ENCODE data around the gene XRRA1. TPM values are rescaled to one million over a fixed set of nuclear protein-coding genes. Genes with fewer than 3 reads are reported as not detected.

XRRA1 gene
- total RNA-seq, 1 experiment from 2014 or later, result 49.6 TPM

DNA sequence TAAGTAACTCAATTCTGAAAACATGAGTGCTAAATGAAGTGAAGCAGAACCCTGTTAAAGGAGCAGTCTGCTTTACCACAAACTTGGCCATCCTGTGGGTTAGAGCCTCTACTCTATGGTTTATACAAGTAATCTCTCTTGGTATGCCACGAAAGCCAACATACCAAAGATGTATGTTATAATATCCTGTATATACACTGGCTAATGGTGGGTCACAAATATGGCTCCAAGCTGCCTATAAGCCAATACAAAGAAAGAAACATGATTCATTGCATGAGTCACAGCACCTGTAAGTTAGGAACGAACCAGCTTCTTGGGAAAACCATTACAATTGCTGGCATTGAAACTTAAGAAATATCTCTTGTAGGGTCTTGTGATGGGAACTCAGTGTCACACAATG is 16.1 kb downstream of the XRRA1 start:
- intact Hi-C loops (cut with micrococcal nuclease), result no loop called here

DNA sequence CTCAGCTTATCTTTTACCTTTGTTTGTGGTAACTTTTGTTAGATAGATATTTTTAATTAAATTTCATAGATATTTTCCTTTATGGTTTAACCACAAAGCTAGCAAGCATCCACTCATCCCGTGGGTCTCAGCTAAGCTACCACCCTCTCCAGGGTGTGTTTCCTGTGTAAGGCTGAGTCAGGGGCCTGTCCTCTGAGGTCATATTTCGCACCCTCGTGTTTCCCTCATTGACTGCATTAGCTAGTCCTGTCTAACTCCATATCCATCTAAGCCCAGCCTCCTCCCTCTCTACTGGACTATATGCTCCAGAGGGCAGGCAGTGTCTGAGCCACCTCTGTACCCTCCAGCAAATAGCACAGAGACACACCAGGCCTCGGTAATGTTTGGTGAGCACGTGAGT is 16.7 kb downstream of the XRRA1 start:
- H3K4me1 Mint-ChIP-seq (ENCODE audit: insufficient read depth, unreplicated experiment), result peaks cover 4% of the 10 kb centered on the region
- no peaks in the 10 kb centered on the region for H3K27me3 Mint-ChIP-seq (ENCODE audit: insufficient read depth, unreplicated experiment)
- H3K27ac Mint-ChIP-seq (ENCODE audit: low read depth, unreplicated experiment), result no peak overlapping the region
- ChIA-PET POLR2A (no interaction called here), CTCF (interaction anchor here (0.6 to 3.7 kb wide), 9 partner anchors 28 to 1342 kb away, joined by 3 to 25 read pairs (median 3); no protein-coding TSS in a partner anchor)
- H3K4me3 Mint-ChIP-seq (ENCODE audit: unreplicated experiment), result no peak overlapping the region
- DNase-seq (ENCODE audit: unreplicated experiment), result no peak
- no TSS peak for BruUV-seq (replicated peaks)
- H3K36me3 Mint-ChIP-seq (ENCODE audit: insufficient read depth, unreplicated experiment), result peaks cover 38% of the 10 kb centered on the region
- H3K9me3 Mint-ChIP-seq (ENCODE audit: unreplicated experiment), result no peaks in the 10 kb centered on the region
- TF ChIP-seq, protein P1, sequence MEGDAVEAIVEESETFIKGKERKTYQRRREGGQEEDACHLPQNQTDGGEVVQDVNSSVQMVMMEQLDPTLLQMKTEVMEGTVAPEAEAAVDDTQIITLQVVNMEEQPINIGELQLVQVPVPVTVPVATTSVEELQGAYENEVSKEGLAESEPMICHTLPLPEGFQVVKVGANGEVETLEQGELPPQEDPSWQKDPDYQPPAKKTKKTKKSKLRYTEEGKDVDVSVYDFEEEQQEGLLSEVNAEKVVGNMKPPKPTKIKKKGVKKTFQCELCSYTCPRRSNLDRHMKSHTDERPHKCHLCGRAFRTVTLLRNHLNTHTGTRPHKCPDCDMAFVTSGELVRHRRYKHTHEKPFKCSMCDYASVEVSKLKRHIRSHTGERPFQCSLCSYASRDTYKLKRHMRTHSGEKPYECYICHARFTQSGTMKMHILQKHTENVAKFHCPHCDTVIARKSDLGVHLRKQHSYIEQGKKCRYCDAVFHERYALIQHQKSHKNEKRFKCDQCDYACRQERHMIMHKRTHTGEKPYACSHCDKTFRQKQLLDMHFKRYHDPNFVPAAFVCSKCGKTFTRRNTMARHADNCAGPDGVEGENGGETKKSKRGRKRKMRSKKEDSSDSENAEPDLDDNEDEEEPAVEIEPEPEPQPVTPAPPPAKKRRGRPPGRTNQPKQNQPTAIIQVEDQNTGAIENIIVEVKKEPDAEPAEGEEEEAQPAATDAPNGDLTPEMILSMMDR (IDR thresholded peaks at IDR 0.05; ENCODE audit: unreplicated experiment), result no peak
- intact Hi-C loops (cut with micrococcal nuclease), result no loop called here

More for the DNA sequence above, 16.1 kb downstream of the XRRA1 start:
- Mint-ChIP-seq H3K36me3 (ENCODE audit: insufficient read depth, unreplicated experiment) (peaks cover 44% of the 10 kb centered on the region), H3K4me3 (ENCODE audit: unreplicated experiment) (no peak overlapping the region), H3K9me3 (ENCODE audit: unreplicated experiment) (no peaks in the 10 kb centered on the region), H3K27me3 (ENCODE audit: insufficient read depth, unreplicated experiment) (no peaks in the 10 kb centered on the region), H3K27ac (ENCODE audit: low read depth, unreplicated experiment) (no peak overlapping the region), H3K4me1 (ENCODE audit: insufficient read depth, unreplicated experiment) (peaks cover 4% of the 10 kb centered on the region)
- ChIA-PET POLR2A (no interaction called here), CTCF (interaction anchor here (0.5 to 3.7 kb wide), 6 partner anchors 27 to 316 kb away, joined by 3 to 25 read pairs (median 3); no protein-coding TSS in a partner anchor)
- TF ChIP-seq, protein P1 (IDR thresholded peaks at IDR 0.05; ENCODE audit: unreplicated experiment), result no peak
- BruUV-seq (replicated peaks), result no TSS peak
- DNase-seq (ENCODE audit: unreplicated experiment), result peak; percentile 53

DNA sequence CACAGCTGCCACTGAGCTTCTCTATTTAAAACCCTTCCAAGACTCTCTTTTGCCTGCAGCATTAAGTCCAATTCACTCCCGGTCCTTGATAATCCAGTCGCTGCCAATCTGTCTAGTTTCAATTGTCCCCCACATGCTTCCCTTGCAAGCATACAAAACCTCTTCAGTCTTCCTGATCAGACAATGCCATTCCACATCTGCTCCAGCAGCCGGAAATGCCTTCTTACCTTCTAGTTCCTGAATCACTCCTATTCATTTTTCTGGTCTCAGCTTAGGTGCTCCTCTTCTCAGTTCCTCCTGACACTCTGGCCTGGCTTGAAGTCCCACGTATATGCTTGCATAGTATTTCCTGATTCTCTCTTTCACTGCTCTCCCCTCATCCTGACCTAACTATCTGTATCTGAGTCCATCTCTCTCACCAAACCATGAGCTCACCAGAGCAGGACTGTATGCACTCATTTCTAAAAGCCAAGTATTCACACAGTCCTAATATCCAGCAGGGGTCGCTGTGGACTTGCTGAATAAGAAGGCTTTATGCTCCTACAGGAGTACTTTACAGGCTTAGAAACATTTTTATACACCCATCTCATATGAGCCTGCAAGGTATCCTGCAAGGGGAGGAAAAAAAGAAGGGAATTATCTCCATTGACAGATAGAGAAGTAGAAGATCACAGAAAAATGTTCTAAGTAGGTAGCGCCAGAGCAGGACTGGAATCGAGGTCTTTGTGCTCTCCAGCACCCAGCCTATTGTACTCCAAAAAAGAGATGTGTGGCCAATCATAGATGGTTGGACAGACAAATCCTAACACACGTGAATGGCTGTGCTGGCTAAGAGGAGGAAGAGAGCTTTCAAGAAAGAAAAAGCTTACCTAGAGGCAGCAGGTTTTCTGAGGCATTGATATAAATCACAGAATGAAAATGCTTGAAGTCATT is 19.2 kb downstream of the XRRA1 start:
- H3K4me1 Mint-ChIP-seq (ENCODE audit: insufficient read depth, unreplicated experiment), result peaks cover 4% of the 10 kb centered on the region
- TF ChIP-seq, protein P1 (IDR thresholded peaks at IDR 0.05; ENCODE audit: unreplicated experiment), result peak; percentile 84
- intact Hi-C loops (cut with micrococcal nuclease), result loop anchor here (1.0 to 5.0 kb wide), 5 partner anchors 59 to 319 kb away; partner anchors contain the start of gene NEU3
- no peaks in the 10 kb centered on the region for H3K27me3 Mint-ChIP-seq (ENCODE audit: insufficient read depth, unreplicated experiment)
- ChIA-PET CTCF (interaction anchor here (0.6 to 3.7 kb wide), 46 partner anchors 8 to 1917 kb away, joined by 3 to 49 read pairs (median 4); no protein-coding TSS in a partner anchor), POLR2A (interaction anchor here (0.6 to 1.8 kb wide), 5 partner anchors 13 to 94 kb away, joined by 3 to 8 read pairs (median 5); no protein-coding TSS in a partner anchor)
- H3K36me3 Mint-ChIP-seq (ENCODE audit: insufficient read depth, unreplicated experiment), result peaks cover 21% of the 10 kb centered on the region
- BruUV-seq (replicated peaks), result no TSS peak
- no peak overlapping the region for H3K4me3 Mint-ChIP-seq (ENCODE audit: unreplicated experiment)
- H3K27ac Mint-ChIP-seq (ENCODE audit: low read depth, unreplicated experiment), result no peak overlapping the region
- H3K9me3 Mint-ChIP-seq (ENCODE audit: unreplicated experiment), result no peaks in the 10 kb centered on the region
- peak; percentile 94 for DNase-seq (ENCODE audit: unreplicated experiment)

DNA sequence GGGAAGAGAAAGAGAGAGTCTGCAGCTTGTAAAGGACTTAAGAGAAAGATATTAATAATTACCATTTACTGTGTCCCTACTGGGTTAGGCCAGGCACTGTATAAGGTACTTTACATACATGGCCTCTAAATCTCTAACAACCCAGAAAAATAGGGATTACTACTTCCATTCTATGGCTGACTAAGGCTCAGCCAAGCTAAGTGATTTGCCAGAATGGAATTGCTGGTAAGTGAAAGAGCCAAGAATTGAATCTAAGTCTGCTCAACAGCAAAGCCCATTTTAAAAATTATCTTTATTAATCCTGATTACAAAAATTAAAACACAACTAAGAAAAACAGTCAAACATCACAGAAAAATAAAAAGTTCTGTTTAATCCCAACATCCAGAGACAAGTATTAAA is 21.4 kb downstream of the XRRA1 start:
- TF ChIP-seq, protein P1 (IDR thresholded peaks at IDR 0.05; ENCODE audit: unreplicated experiment), result no peak
- no peak for DNase-seq (ENCODE audit: unreplicated experiment)
- intact Hi-C loops (cut with micrococcal nuclease), result loop anchor here (5.0 kb wide), 1 partner anchor 215 kb away; no protein-coding TSS in a partner anchor
- BruUV-seq (replicated peaks), result no TSS peak
- Mint-ChIP-seq H3K4me3 (ENCODE audit: unreplicated experiment) (no peak overlapping the region), H3K4me1 (ENCODE audit: insufficient read depth, unreplicated experiment) (peaks cover 4% of the 10 kb centered on the region), H3K9me3 (ENCODE audit: unreplicated experiment) (no peaks in the 10 kb centered on the region), H3K27me3 (ENCODE audit: insufficient read depth, unreplicated experiment) (no peaks in the 10 kb centered on the region), H3K36me3 (ENCODE audit: insufficient read depth, unreplicated experiment) (peaks cover 8% of the 10 kb centered on the region), H3K27ac (ENCODE audit: low read depth, unreplicated experiment) (no peak overlapping the region)
- ChIA-PET POLR2A (no interaction called here), CTCF (interaction anchor here (1.0 to 3.0 kb wide), 5 partner anchors 95 to 321 kb away, joined by 3 to 15 read pairs (median 6); no protein-coding TSS in a partner anchor)
